Brain microvascular endothelial cell (primary cell): Measurements from ENCODE around the gene RGS12.

ENCODE experiments used
- DNase-seq: peaks from one replicate; pipeline ENCODE4 v3.0.0-alpha.2; 2020
- H3K27ac ChIP-seq: fragments of 250-450 bp; sonication (Bioruptor Pico); 2 replicates; pipeline ENCODE4 v1.5.1; 2020; ENCODE audit warnings: mild to moderate bottlenecking, moderate library complexity
- H3K27me3 ChIP-seq: fragments of 250-450 bp; sonication (Bioruptor Pico); replicated peaks from 2 replicates; pipeline ENCODE4 v1.5.1; 2020; ENCODE audit warnings: mild to moderate bottlenecking
- H3K36me3 ChIP-seq: fragments of 250-450 bp; sonication (Bioruptor Pico); replicated peaks from 2 replicates; pipeline ENCODE4 v1.5.1; 2020; ENCODE audit warnings: mild to moderate bottlenecking
- H3K4me3 ChIP-seq: 2 replicates; pipeline ENCODE4 v1.5.1; 2011; ENCODE audit warnings: low read depth, mild to moderate bottlenecking, control low read depth, low read length, moderate library complexity
- CTCF ChIP-seq: IDR thresholded peaks from 2 replicates; pipeline ENCODE4 v1.5.1; 2011; ENCODE audit warnings: low read depth, mild to moderate bottlenecking, moderate library complexity, low read length, control low read depth, inconsistent platforms; ENCODE audit errors: missing control alignments
- in situ Hi-C: cut with HindIII; loops from 2 replicates; pipeline ENCODE4 v1.10.0; 2017; ENCODE audit warnings: low sequenced_read_pairs, low pct_ligation_motif_present

Gene RGS12

GRCh38 chr4:3269991-3270611 lies 22.7 kb upstream of the RGS12 start:
- no peak for DNase-seq
- Histone ChIP-seq H3K36me3 (no peaks in the 10 kb centered on the region), H3K27me3 (no peaks in the 10 kb centered on the region), H3K27ac (no peak overlapping the region), H3K4me3 (no peak overlapping the region)
- no peak for TF ChIP-seq CTCF
- in situ Hi-C loops, result no loop called here

- no peak for TF ChIP-seq CTCF
- no peak overlapping the region for H3K4me3 ChIP-seq
- in situ Hi-C loops, result no loop called here
- no peaks in the 10 kb centered on the region for H3K27me3 ChIP-seq
- H3K27ac ChIP-seq, result no peak overlapping the region
- H3K36me3 ChIP-seq, result no peaks in the 10 kb centered on the region
- DNase-seq, result no peak
Measured at GRCh38 chr4:3271131-3271530, 21.7 kb upstream of the RGS12 start.

- Histone ChIP-seq H3K4me3 (no peak overlapping the region), H3K36me3 (no peaks in the 10 kb centered on the region), H3K27ac (no peak overlapping the region), H3K27me3 (no peaks in the 10 kb centered on the region)
- in situ Hi-C loops, result no loop called here
- DNase-seq, result peak; percentile 41
- TF ChIP-seq CTCF, result no peak
Measured at GRCh38 chr4:3276986-3277385, 15.8 kb upstream of the RGS12 start.

GRCh38 chr4:3280466-3280865 lies 12.4 kb upstream of the RGS12 start:
- in situ Hi-C loops, result no loop called here
- no peak overlapping the region for H3K27ac ChIP-seq
- no peak for DNase-seq

GRCh38 chr4:3283483-3283882 lies 9.3 kb upstream of the RGS12 start:
- no peak for DNase-seq
- no peak for TF ChIP-seq CTCF
- Histone ChIP-seq H3K36me3 (no peaks in the 10 kb centered on the region), H3K4me3 (no peak overlapping the region), H3K27ac (no peak overlapping the region), H3K27me3 (peaks cover 4% of the 10 kb centered on the region)
- in situ Hi-C loops, result no loop called here

More at GRCh38 chr4:3280466-3280865, 12.4 kb upstream of the RGS12 start:
- Histone ChIP-seq H3K36me3 (no peaks in the 10 kb centered on the region), H3K4me3 (no peak overlapping the region), H3K27me3 (no peaks in the 10 kb centered on the region)
- TF ChIP-seq CTCF, result no peak

GRCh38 chr4:3283916-3284315 lies 8.9 kb upstream of the RGS12 start:
- TF ChIP-seq CTCF, result no peak
- in situ Hi-C loops, result no loop called here
- Histone ChIP-seq H3K4me3 (no peak overlapping the region), H3K27ac (no peak overlapping the region), H3K36me3 (no peaks in the 10 kb centered on the region), H3K27me3 (peaks cover 4% of the 10 kb centered on the region)
- no peak for DNase-seq
